ENCODE data around the gene PRX.

The PRX gene

GRCh38 chr19:40379446-40380198, 33.6 kb downstream of the PRX start:
- TF ChIP-seq CTCF (conservative IDR thresholded peaks at IDR 0.05; ENCODE audit: control insufficient read depth, insufficient read depth, low read depth, low read length): no peak
- DNase-seq (ENCODE audit: low read depth): no peak
- no peak overlapping the region for H3K4me3 ChIP-seq (ENCODE audit: control insufficient read depth, low read depth, low read length)

- no peak for TF ChIP-seq CTCF (conservative IDR thresholded peaks at IDR 0.05; ENCODE audit: control insufficient read depth, insufficient read depth, low read depth, low read length)
- H3K4me3 ChIP-seq (ENCODE audit: control insufficient read depth, low read depth, low read length): no peak overlapping the region
These were observed 34.7 kb downstream of the PRX start for GRCh38 chr19:40378509-40378908.

GRCh38 chr19:40377876-40378385, 35.2 kb downstream of the PRX start:
- no peak overlapping the region for H3K4me3 ChIP-seq (ENCODE audit: control insufficient read depth, low read depth, low read length)
- DNase-seq (ENCODE audit: low read depth): no peak
- TF ChIP-seq CTCF (conservative IDR thresholded peaks at IDR 0.05; ENCODE audit: control insufficient read depth, insufficient read depth, low read depth, low read length): no peak

More at GRCh38 chr19:40378509-40378908, 34.7 kb downstream of the PRX start:
- no peak for DNase-seq (ENCODE audit: low read depth)

GRCh38 chr19:40376286-40376862, 36.8 kb downstream of the PRX start:
- no peak overlapping the region for H3K4me3 ChIP-seq (ENCODE audit: control insufficient read depth, low read depth, low read length)
- TF ChIP-seq CTCF (conservative IDR thresholded peaks at IDR 0.05; ENCODE audit: control insufficient read depth, insufficient read depth, low read depth, low read length): no peak
- DNase-seq (ENCODE audit: low read depth): no peak

DNA sequence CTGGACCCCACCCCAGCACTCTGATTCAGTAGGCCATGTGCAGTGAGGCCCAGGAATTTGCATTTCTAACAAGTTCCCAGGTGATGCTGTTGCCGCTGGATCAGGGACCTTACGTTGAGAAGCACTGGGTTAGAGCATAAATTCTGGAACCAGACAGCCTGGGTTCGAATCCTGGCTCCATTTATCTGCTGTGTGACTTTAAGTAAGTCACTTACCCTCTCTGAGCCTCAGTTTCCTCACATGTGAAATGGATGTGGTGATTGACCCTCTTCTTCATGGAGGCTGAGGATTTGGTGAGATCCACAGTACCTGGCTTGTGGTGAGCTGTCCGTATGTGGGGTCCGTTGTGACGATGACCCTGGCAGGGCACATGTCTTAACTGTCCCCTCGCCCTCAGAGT, 39.1 kb downstream of the PRX start:
- DNase-seq (ENCODE audit: low read depth): no peak
- H3K4me3 ChIP-seq (ENCODE audit: control insufficient read depth, low read depth, low read length): no peak overlapping the region
- TF ChIP-seq CTCF (conservative IDR thresholded peaks at IDR 0.05; ENCODE audit: control insufficient read depth, insufficient read depth, low read depth, low read length): no peak

DNA sequence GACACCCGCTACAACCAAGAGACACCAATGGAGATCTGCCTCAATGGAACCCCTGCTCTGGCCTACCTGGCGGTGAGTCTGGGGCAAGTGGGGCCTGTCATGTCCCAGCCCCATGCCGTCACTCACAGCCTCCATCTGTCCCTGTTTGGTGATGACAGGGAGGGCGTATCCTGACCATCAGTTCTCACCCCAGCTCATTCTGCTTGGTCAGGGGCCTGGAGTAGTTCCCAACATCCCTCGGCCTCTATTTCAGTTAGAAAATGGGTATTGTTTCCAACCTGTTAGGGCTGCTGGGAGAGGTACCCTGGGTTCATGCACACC, 41.4 kb downstream of the PRX start:
- no peak for TF ChIP-seq CTCF (conservative IDR thresholded peaks at IDR 0.05; ENCODE audit: control insufficient read depth, insufficient read depth, low read depth, low read length)
- no peak for DNase-seq (ENCODE audit: low read depth)
- H3K4me3 ChIP-seq (ENCODE audit: control insufficient read depth, low read depth, low read length): no peak overlapping the region

Data from fibroblast of mammary gland (primary cell).